ENCODE measurements around the gene SQSTM1. TPM values are rescaled to one million over a fixed set of nuclear protein-coding genes. Genes with fewer than 3 reads are reported as not detected.

Gene SQSTM1
- total and polyA plus RNA-seq, 11 donors: 177 to 747 (median 396) TPM

GRCh38 chr5:179777909-179778308, 42.8 kb upstream of the SQSTM1 start:
- no peak for DNase-seq
- H3K36me3 ChIP-seq: peaks cover 2 to 81% (median 61%) of the 10 kb centered on the region in 9 donors
- H3K27ac ChIP-seq: peak overlapping the region in 2 of 12 donors; percentile 15 to 71

GRCh38 chr5:179778591-179778990, 42.1 kb upstream of the SQSTM1 start:
- DNase-seq (no peak), ATAC-seq (no peak)
- Histone ChIP-seq H3K9me3 (no peaks in the 10 kb centered on the region), H3K27me3 (no peaks in the 10 kb centered on the region), H3K36me3 (peaks cover 0 to 75% (median 54%) of the 10 kb centered on the region in 9 donors), H3K4me3 (no peak overlapping the region), H3K4me1 (peaks cover 0 to 63% (median 0%) of the 10 kb centered on the region in 12 donors), H3K27ac (peak overlapping the region in 1 of 12 donors; percentile 71)
- intact Hi-C loops (cut with DNase I): no loop called here
- WGBS, 4 donors: 87 to 97% (median 95%) methylated on average over 5 of the region's 5 CpGs
- no peak for TF ChIP-seq CTCF (IDR thresholded peaks at IDR 0.05)
- no peak for TF ChIP-seq POLR2A (IDR thresholded peaks at IDR 0.05)

More at GRCh38 chr5:179777909-179778308, 42.8 kb upstream of the SQSTM1 start:
- no peaks in the 10 kb centered on the region for H3K27me3 ChIP-seq
- H3K4me1 ChIP-seq: peaks cover 0 to 63% (median 0%) of the 10 kb centered on the region in 12 donors
- no peaks in the 10 kb centered on the region for H3K9me3 ChIP-seq
- TF ChIP-seq POLR2A (IDR thresholded peaks at IDR 0.05) (no peak), CTCF (IDR thresholded peaks at IDR 0.05) (no peak)
- intact Hi-C loops (cut with DNase I): no loop called here
- 54 to 71% (median 65%) methylated on average over 9 of the region's 9 CpGs for WGBS, 4 donors
- peak in 3 of 4 donors; percentile 31 to 63 (median 48) for ATAC-seq
- H3K4me3 ChIP-seq: peak overlapping the region in 1 of 12 donors; percentile 15

GRCh38 chr5:179779826-179780225, 40.9 kb upstream of the SQSTM1 start:
- Histone ChIP-seq H3K4me1 (peaks cover 0 to 63% (median 0%) of the 10 kb centered on the region in 12 donors), H3K27ac (peak overlapping the region in 1 of 12 donors; percentile 30), H3K27me3 (no peaks in the 10 kb centered on the region), H3K36me3 (peaks cover 0 to 62% (median 42%) of the 10 kb centered on the region in 9 donors), H3K9me3 (no peaks in the 10 kb centered on the region), H3K4me3 (no peak overlapping the region)
- intact Hi-C loops (cut with DNase I): no loop called here
- TF ChIP-seq CTCF (IDR thresholded peaks at IDR 0.05) (no peak), POLR2A (IDR thresholded peaks at IDR 0.05) (no peak)
- ATAC-seq: no peak
- DNase-seq: peak in 1 of 5 donors; percentile 51
- WGBS, 4 donors: 73 to 90% (median 83%) methylated on average over 3 to 4 of the region's 4 CpGs

GRCh38 chr5:179780362-179780761, 40.3 kb upstream of the SQSTM1 start:
- 84 to 96% (median 89%) methylated on average over 7 of the region's 7 CpGs for WGBS, 4 donors
- ATAC-seq: peak in 1 of 4 donors; percentile 41
- Histone ChIP-seq H3K36me3 (peaks cover 0 to 57% (median 37%) of the 10 kb centered on the region in 9 donors), H3K4me3 (no peak overlapping the region), H3K9me3 (no peaks in the 10 kb centered on the region), H3K27me3 (no peaks in the 10 kb centered on the region), H3K4me1 (peaks cover 0 to 61% (median 0%) of the 10 kb centered on the region in 12 donors), H3K27ac (peak overlapping the region in 1 of 12 donors; percentile 30)
- TF ChIP-seq POLR2A (IDR thresholded peaks at IDR 0.05) (no peak), CTCF (IDR thresholded peaks at IDR 0.05) (no peak)
- intact Hi-C loops (cut with DNase I): no loop called here
- peak in 2 of 5 donors; percentile 31 to 59 for DNase-seq
